CD4-positive, alpha-beta T cell treated with Interleukin-10 for 1 hour (primary cell): Measurements from ENCODE around the gene ARHGAP26.
A peak's percentile ranks its signal among the peaks of the same experiment; 100 is the strongest.
"Not testable (repeated sequence)": the region's sequence is repeated elsewhere in the genome, so short reads cannot be mapped to it uniquely, and the experiment has no call there.

Experiments used
- DNase-seq: peaks from one replicate; pipeline ENCODE4 v3.0.0-alpha.2; 2020

Gene ARHGAP26

GRCh38 chr5:143101725-143102386, 331.7 kb downstream of the ARHGAP26 start:
- DNase-seq: no peak

- no peak for DNase-seq
These were observed 332.2 kb downstream of the ARHGAP26 start for GRCh38 chr5:143102411-143102810.

- DNase-seq: no peak
These were observed 335.2 kb downstream of the ARHGAP26 start for GRCh38 chr5:143105216-143105905.

DNA sequence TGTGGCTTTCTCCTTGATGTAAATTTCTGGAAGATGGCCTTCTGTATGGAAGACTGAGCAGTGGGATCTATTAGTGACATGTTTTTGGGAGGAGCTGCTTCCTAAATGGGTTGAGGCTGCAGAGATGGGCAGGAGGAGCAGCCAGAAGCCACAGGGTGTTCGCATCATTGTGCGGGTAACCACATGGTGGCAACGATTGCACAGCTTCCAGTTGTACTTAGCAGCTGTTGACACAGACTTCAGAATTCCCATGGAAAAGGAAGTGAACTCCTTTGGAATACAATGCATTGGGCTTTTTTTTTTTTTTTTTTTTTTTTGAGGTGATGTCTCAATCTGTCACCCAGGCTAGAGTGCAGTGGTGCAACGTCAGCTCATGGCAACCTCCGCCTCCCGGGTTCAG, 336.0 kb downstream of the ARHGAP26 start:
- no peak for DNase-seq

DNA sequence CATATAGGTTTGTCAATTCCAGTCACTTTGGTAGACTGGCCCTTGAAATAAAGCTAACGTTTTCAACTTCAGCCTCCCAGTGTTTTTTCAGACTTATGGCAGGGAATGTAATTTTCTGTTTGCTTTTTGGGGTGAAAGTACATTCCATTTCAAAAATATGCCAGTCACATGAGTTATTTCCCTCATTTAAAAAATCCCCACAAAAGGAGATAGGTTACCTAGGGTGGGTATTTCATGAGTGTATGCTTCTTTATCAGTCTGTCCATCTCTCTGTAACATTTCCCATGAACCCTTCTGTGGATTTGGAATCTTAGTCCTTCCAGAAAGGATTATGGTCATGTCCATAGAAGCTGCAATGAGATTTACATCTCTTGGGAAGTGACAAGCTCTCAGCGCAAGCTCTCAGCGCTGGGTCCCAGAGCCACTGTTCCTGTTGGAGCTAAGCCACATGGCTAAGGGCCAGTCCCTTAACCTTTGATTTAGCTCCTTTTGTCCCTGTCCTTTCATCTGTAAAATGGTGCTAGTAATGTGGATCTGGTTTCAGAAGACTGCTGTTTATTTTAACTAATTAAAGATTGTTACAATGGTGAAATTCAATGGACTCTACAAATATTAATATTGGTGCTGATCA, 338.4 kb downstream of the ARHGAP26 start:
- no peak for DNase-seq

DNA sequence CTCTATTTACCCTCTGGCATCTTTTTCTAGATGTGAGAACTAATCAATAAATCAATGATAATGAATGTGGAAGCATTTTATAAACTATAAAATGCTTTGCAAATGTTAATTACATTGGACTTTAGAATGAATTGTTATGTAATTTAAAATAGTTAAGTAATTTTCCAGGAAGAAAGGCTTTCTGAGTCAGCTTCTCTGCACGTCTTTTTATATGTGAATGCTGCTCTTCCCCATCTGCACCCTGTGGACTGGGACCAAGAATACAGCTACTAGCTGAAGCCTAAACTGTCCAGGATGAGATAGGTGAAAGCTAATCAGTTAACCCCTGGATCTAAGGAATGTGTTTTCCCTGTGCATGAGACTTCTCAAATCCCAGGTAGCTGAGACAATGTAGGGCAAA, 340.4 kb downstream of the ARHGAP26 start:
- no peak for DNase-seq

DNA sequence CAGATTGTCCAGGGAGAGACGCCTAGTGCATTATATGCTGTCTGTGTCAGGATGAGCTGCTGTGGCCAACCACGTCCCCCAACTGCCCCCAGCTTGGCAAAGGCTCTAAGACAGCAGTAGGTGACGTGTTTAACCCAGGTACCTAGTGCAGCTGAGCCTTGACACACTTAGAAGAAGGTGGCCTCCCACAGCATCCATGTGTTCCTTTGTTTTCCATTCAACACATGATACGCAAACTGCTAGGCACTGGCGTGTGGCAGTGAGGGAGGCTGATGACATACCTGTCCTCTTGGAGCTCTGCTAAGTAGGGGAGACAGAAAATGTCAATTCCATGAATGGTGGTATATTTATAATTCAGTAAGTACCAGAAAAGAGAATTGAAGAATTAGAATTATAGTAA, 341.6 kb downstream of the ARHGAP26 start:
- DNase-seq: no peak

- DNase-seq: no peak
These were observed 343.3 kb downstream of the ARHGAP26 start for GRCh38 chr5:143113461-143113860.

DNA sequence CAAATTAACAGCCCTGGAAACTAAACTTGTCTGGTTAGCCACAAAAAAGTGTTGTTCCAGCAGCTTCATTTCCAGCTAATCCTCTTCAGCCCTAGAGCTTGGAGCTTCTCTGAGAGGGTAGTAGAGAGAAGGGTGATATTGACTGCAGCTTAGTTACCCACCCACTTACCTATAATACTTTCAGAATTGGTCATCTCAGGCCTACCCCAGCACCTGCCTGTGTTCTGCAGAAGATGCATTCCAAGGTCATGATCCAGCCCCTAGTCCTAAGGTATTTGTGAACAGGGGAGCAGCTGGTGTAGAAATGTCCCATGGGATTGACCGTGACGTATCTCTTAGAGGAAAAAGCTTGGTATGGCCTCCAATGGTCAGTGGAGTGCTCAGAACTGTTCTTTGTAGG, 344.3 kb downstream of the ARHGAP26 start:
- DNase-seq: no peak

DNA sequence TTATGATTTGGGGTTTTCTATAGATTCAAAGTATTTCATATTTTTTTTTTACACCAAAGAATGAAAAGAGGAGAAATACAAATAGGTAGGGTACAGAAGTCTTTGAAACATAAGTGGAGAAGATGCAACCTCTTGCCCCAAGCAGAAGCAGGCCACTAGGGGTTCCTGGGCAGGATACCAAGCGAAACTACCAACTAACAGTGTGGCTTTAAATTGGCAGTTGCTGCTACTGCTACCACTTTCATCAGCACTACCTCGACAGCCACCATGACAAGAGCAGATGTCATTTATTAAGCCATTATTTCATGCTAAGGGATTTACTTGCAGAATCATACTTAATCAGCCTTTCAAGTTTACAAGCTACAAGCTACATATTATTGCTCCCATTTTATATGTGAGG, 345.2 kb downstream of the ARHGAP26 start:
- DNase-seq: no peak

- DNase-seq: no peak
These were observed 346.6 kb downstream of the ARHGAP26 start for GRCh38 chr5:143116814-143117213.

DNA sequence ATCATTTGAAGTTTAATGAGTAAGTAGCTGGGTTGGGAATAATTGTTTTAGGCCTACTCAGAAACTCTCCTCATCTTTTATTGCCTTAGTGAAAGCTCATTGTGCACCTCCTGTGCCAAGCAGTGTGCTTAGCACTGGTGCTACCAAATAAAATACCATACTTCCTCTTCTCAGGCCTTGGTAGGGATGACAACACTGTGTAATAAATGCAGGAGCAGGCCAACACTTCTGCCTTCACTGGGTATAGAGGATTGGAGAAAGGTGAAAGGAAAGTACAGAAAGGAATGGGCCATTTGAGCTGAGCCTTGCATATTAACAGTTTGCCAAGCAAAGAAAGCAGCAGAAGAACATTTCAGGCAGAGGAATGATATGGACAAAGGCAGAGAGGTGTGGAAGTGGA, 347.6 kb downstream of the ARHGAP26 start:
- no peak for DNase-seq

DNA sequence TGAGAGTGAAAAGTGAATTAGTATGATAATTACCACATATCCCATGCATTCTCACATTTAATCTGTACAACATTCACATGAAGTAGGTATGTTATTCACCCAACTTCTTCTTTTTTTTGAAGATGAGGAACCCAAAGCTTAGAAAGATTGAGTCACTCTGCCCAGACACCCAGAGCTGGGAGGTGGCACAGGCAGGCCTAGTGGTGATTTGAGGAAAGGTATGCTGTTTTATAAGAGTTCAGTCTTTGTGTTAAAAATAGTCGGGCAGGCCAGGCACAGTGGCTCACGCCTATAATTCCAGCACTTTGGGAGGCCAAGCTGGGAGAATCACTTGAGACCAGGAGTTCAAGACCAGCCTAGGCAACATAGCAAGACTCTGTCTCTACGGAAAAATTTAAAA, 348.0 kb downstream of the ARHGAP26 start:
- DNase-seq: no peak

- DNase-seq: not testable (repeated sequence)
These were observed 348.6 kb downstream of the ARHGAP26 start for GRCh38 chr5:143118818-143119217.

DNA sequence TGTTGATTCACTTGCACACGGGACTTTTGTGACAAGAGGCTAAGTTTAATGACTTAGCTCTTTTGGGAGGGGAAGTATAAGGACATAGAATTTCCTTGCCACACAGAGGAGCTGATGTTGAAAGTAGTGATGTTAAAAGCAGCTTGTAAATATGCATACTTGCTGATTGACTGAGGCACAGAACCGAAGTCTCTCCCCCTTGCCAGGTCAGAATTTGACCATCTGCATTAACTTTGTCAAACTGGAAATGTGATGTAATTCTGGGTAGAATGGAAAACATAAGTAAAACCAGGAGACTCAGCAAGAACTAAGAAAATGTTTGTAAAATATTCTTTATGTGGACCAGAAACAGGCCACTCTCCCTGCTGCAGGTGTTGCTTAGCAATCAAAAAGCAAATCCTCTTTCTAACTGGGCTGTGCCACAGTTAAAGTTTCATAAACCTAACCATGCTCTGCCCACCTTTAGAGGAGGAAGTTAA, 349.2 kb downstream of the ARHGAP26 start:
- DNase-seq: no peak

DNA sequence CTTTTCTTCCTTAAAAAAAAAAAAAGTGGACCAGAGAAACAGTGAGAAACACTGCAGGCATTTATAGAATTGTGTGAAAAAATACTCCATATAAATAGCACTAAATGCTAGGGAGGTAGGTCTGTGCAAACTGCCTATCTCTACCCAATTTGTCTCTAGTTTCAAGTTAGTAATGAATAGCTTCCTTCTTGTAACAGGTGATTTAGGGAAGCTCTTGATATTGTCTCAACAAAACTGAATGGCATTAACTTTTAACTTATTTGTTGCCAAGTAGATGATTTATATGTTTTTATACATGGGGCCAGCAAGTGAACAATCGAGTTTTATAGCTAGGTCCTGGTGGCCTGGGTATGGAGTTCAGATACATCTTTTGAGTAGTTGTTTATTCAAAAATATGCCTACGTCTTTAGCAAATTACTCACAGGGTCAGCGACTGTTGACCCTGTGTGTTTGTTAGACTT, 349.7 kb downstream of the ARHGAP26 start:
- DNase-seq: no peak

GRCh38 chr5:143120460-143121134, 350.4 kb downstream of the ARHGAP26 start:
- no peak for DNase-seq

DNA sequence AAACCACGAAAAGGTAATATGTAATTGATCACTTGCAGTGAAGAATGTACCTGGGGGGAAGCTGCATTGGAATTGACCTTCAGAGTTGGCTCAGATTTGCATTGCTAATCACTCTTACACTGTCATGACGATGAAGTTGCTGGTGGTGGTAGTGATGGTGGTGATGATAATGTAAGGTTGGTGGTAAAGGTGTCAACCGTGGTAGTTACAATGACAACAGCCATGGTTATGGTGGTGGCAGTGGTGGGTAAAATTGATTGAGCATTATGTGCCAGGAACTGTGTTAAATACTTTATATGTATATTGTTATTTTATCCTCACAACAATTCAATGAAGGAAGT, 350.9 kb downstream of the ARHGAP26 start:
- peak; percentile 21 for DNase-seq

DNA sequence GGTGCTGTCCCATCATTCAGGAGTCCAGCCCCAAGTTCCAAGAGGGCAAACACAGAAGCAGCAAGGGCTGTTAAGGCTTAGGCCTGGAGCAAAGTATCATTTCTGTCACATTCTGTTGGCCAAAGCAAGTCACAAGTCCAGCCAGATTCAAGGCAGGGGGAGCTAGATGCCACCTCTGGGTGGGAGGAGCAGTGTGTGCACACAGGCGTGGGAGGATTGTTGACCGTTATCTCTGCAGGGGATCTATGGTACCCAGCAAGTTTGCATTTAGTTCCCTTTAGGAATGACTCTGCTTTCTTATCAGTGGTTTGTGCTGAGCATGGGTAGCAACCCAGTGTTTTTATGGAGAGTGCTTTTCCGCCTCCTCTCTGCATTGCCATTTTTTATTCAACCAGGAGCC, 354.4 kb downstream of the ARHGAP26 start:
- DNase-seq: no peak

DNA sequence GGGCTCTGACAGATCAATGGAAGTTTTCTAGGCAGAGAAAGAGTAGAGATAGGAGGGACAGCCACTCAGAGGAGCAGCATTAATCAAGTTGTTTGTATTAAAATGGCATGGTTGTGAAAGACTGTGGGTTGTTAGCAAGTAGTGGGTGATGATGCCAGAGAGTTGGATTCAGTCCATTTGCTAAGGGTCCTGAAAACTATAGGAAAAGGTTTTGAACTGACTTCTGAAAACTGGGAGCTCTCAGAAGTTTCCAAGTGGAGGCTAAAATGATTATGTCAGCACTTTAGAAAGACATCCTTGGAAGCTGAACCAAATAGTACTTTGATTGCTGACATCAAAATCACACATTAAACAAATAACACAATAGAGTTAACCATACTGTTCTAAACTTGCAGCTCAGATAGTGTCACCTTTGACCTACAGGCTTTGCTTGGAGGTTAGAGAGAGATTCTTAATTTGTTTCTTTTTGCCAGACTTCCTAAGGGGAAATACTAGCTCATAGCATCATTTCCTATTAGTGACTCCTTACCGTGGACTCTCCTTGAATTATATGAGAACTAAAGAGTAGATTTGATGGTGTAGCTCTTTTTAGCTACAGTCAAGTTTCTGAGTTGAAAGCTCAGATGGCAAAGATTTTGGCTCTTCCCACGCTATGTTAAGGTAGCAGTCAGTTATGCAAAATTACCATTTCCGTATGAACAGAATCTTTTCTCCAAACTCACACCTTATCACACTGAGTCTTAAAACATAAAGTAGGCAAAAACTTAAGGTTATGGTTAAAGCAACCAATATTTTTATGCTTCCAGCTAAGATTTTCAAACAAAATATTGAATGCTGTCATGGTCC, 356.2 kb downstream of the ARHGAP26 start:
- DNase-seq: no peak

DNA sequence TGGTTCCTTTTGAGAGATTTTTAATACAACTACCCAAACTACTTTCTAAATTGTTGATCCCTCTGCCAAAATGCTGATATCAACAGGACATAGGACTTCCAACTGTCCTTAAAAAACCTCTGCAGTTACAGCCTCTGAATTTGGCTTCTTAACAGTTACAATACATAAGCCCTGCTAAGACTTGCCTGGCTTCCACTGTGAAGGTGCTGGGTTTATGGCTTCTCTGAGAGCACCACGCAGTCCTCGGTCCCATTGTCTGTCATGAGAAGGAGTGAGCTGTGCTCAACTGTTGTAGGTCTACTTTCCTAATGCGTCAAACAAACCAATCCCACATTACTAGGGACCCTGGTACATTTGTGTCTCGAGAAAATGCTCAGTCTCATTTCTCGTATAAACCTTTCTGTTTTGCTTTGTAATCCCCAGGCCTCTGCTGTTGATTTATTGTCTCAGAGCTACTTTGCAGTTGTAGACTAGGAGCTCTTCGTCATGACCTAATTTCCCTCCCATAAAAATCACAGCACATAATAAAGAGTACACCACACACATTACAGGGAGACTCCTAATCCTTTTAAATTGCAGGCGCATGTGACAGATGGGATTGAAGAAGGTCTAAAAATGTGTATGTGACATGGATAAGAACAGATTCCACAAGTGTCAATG, 358.4 kb downstream of the ARHGAP26 start:
- no peak for DNase-seq

- DNase-seq: no peak
These were observed 359.0 kb downstream of the ARHGAP26 start for GRCh38 chr5:143129203-143129602.
